ENCODE results near the gene BCL11A. TPM values are rescaled to one million over a fixed set of nuclear protein-coding genes. Genes with fewer than 3 reads are reported as not detected.

The BCL11A gene
- total RNA-seq, 1 donor from 2014 or later: 46.2 TPM

GRCh38 chr2:60412620-60413019 is 140.8 kb downstream of the BCL11A start:
- no peak for TF ChIP-seq CTCF (IDR thresholded peaks at IDR 0.05; ENCODE audit: unreplicated experiment)
- Mint-ChIP-seq H3K4me1 (ENCODE audit: low read depth) (peaks cover 37% of the 10 kb centered on the region), H3K27ac (no peak overlapping the region), H3K36me3 (ENCODE audit: insufficient read depth) (peaks cover 2% of the 10 kb centered on the region), H3K9me3 (ENCODE audit: low read depth) (peaks cover 10% of the 10 kb centered on the region), H3K4me3 (ENCODE audit: low read depth) (no peak overlapping the region), H3K27me3 (peaks cover 34% of the 10 kb centered on the region)
- DNase-seq (ENCODE audit: low spot score, unreplicated experiment): no peak

- Mint-ChIP-seq H3K4me3 (ENCODE audit: low read depth) (no peak overlapping the region), H3K9me3 (ENCODE audit: low read depth) (peaks cover 10% of the 10 kb centered on the region), H3K27me3 (peaks cover 28% of the 10 kb centered on the region), H3K4me1 (ENCODE audit: low read depth) (peaks cover 39% of the 10 kb centered on the region), H3K36me3 (ENCODE audit: insufficient read depth) (peaks cover 2% of the 10 kb centered on the region), H3K27ac (no peak overlapping the region)
- DNase-seq (ENCODE audit: low spot score, unreplicated experiment): no peak
- TF ChIP-seq CTCF (IDR thresholded peaks at IDR 0.05; ENCODE audit: unreplicated experiment): no peak
These were observed 141.4 kb downstream of the BCL11A start for GRCh38 chr2:60412027-60412426.

GRCh38 chr2:60411295-60411694 is 142.2 kb downstream of the BCL11A start:
- Mint-ChIP-seq H3K4me3 (ENCODE audit: low read depth) (no peak overlapping the region), H3K27me3 (peaks cover 21% of the 10 kb centered on the region), H3K4me1 (ENCODE audit: low read depth) (peaks cover 41% of the 10 kb centered on the region), H3K27ac (no peak overlapping the region), H3K36me3 (ENCODE audit: insufficient read depth) (peaks cover 2% of the 10 kb centered on the region), H3K9me3 (ENCODE audit: low read depth) (peaks cover 10% of the 10 kb centered on the region)
- no peak for DNase-seq (ENCODE audit: low spot score, unreplicated experiment)
- TF ChIP-seq CTCF (IDR thresholded peaks at IDR 0.05; ENCODE audit: unreplicated experiment): no peak

- H3K4me1 Mint-ChIP-seq (ENCODE audit: low read depth): peaks cover 39% of the 10 kb centered on the region
- H3K27me3 Mint-ChIP-seq: peaks cover 18% of the 10 kb centered on the region
- no peak overlapping the region for H3K27ac Mint-ChIP-seq
- no peaks in the 10 kb centered on the region for H3K36me3 Mint-ChIP-seq (ENCODE audit: insufficient read depth)
- peaks cover 10% of the 10 kb centered on the region for H3K9me3 Mint-ChIP-seq (ENCODE audit: low read depth)
- no peak for TF ChIP-seq CTCF (IDR thresholded peaks at IDR 0.05; ENCODE audit: unreplicated experiment)
- DNase-seq (ENCODE audit: low spot score, unreplicated experiment): no peak
- H3K4me3 Mint-ChIP-seq (ENCODE audit: low read depth): no peak overlapping the region
These were observed 142.9 kb downstream of the BCL11A start for GRCh38 chr2:60410456-60411146.

- no peak for TF ChIP-seq CTCF (IDR thresholded peaks at IDR 0.05; ENCODE audit: unreplicated experiment)
- H3K36me3 Mint-ChIP-seq (ENCODE audit: insufficient read depth): no peaks in the 10 kb centered on the region
- no peak for DNase-seq (ENCODE audit: low spot score, unreplicated experiment)
- no peak overlapping the region for H3K4me3 Mint-ChIP-seq (ENCODE audit: low read depth)
- peaks cover 38% of the 10 kb centered on the region for H3K4me1 Mint-ChIP-seq (ENCODE audit: low read depth)
- no peak overlapping the region for H3K27ac Mint-ChIP-seq
- H3K9me3 Mint-ChIP-seq (ENCODE audit: low read depth): peaks cover 4% of the 10 kb centered on the region
- H3K27me3 Mint-ChIP-seq: peaks cover 24% of the 10 kb centered on the region
These were observed 144.0 kb downstream of the BCL11A start for GRCh38 chr2:60409531-60409871.

Data from progenitor cell of endocrine pancreas (in vitro differentiated cells).